Gastrocnemius medialis (tissue), 4 donors: Measurements from ENCODE around the gene TUBB2B.

Experiments used
- CTCF ChIP-seq, 5 experiments: fragments of 450-650 bp in 3 of 5; fragments of 200-600 bp in 2 of 5; sonication (generic) in 2 of 5; IDR thresholded peaks in 4 of 5; conservative IDR thresholded peaks in 1 of 5; 1 replicate in 4 of 5; 2 replicates in 1 of 5; pipeline ENCODE4 v1.5.1; 2016 to 2019; ENCODE audit warnings: antibody characterized with exemption in 5 of 5, mild to moderate bottlenecking in 3 of 5, moderate library complexity in 3 of 5
- POLR2A ChIP-seq, 2 donors: fragments of 450-650 bp; IDR thresholded peaks; one replicate each; pipeline ENCODE4 v1.6.1; 2017; ENCODE audit warnings: antibody characterized with exemption in 2 of 2, mild to moderate bottlenecking in 2 of 2, moderate library complexity in 2 of 2

- TF ChIP-seq CTCF (IDR thresholded peaks at IDR 0.05 in 4 of 5, conservative IDR thresholded peaks at IDR 0.05 in 1 of 5) (no peak), POLR2A (IDR thresholded peaks at IDR 0.05) (no peak)
These were observed 34.5 kb upstream of the TUBB2B start for GRCh38 chr6:3261921-3262320.
